ENCODE measurements around the gene NELL1. TPM values are rescaled to one million over a fixed set of nuclear protein-coding genes. Genes with fewer than 3 reads are reported as not detected.

The NELL1 gene
- polyA plus RNA-seq, 2 of the 4 experiments (the other 2 are of a cell fraction), result not detected

DNA sequence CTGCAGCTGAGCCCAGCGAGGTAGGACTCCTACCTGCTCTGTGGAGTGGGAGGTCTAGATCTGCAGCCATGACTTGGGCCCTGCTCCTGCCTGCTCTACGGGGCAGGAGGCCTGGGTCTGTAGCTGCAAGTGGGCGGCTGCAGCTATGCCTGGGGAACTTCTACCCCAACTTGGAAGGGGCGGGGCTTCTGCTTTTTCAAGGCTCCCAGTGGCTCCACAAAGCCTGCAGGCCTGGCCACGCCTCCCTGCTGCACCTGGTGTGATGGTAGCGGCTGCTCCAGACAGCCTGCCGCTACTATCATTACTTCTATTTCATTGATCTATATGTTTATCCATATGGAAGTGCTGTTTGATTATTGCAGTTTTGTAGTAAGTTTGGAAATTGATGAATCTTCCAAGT, 121.2 kb downstream of the NELL1 start:
- CTCF ChIA-PET, result no interaction called here
- FAIRE-seq, result no peak
- no peak overlapping the region for H3K27ac ChIP-seq
- TF ChIP-seq MAFK (IDR thresholded peaks at IDR 0.05; ENCODE audit: partially characterized antibody) (no peak), CBX8 (IDR thresholded peaks at IDR 0.05) (no peak), CHD2 (IDR thresholded peaks at IDR 0.05; ENCODE audit: low read length, partially characterized antibody) (no peak), ZFP36 (IDR thresholded peaks at IDR 0.05; ENCODE audit: borderline replicate concordance, partially characterized antibody) (no peak), RAD21 (conservative IDR thresholded peaks at IDR 0.05 in 1 of 2, IDR thresholded peaks at IDR 0.05 in 1 of 2) (no peak), FOXS1 (CRISPR knock-in tag; IDR thresholded peaks at IDR 0.05) (no peak), JUNB (IDR thresholded peaks at IDR 0.05) (no peak)
- TF ChIP-seq, protein P1, sequence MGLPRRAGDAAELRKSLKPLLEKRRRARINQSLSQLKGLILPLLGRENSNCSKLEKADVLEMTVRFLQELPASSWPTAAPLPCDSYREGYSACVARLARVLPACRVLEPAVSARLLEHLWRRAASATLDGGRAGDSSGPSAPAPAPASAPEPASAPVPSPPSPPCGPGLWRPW (IDR thresholded peaks at IDR 0.05), result no peak
- TF ChIP-seq, protein P2, sequence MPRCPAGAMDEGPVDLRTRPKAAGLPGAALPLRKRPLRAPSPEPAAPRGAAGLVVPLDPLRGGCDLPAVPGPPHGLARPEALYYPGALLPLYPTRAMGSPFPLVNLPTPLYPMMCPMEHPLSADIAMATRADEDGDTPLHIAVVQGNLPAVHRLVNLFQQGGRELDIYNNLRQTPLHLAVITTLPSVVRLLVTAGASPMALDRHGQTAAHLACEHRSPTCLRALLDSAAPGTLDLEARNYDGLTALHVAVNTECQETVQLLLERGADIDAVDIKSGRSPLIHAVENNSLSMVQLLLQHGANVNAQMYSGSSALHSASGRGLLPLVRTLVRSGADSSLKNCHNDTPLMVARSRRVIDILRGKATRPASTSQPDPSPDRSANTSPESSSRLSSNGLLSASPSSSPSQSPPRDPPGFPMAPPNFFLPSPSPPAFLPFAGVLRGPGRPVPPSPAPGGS (IDR thresholded peaks at IDR 0.05), result no peak
- no peak for ATAC-seq
- no peak for DNase-seq (ENCODE audit: low read depth in 1 of 2, low spot score in 1 of 2)
- H3K9me3 ChIP-seq, result no peaks in the 10 kb centered on the region
- WGBS (ENCODE audit: missing lambda C conversion rate), result 26% methylated on average over 7 of the region's 7 CpGs
- no peak overlapping the region for H3K4me3 ChIP-seq
- POLR2A ChIA-PET, result no interaction called here
- no peak overlapping the region for H3K4me2 ChIP-seq
- no peaks in the 10 kb centered on the region for H3K4me1 ChIP-seq

- POLR2A ChIA-PET, result no interaction called here
- CTCF ChIA-PET, result interaction anchor here (1.0 kb wide), 1 partner anchor 11 kb away, joined by 3 read pairs; no protein-coding TSS in a partner anchor
- TF ChIP-seq SREBF2 (IDR thresholded peaks at IDR 0.05) (no peak), POLR2AphosphoS2 (conservative IDR thresholded peaks at IDR 0.05; ENCODE audit: low read length) (no peak)
- Histone ChIP-seq H3K9me3 (no peaks in the 10 kb centered on the region), H3K27ac (no peak overlapping the region), H3K4me3 (no peak overlapping the region), H3K4me2 (no peak overlapping the region), H3K4me1 (no peaks in the 10 kb centered on the region)
- DNase-seq (ENCODE audit: low read depth in 1 of 2, low spot score in 1 of 2), result no peak
- 3% methylated on average over 3 of the region's 3 CpGs for WGBS (ENCODE audit: missing lambda C conversion rate)
- FAIRE-seq, result no peak
- ATAC-seq, result no peak
Observed at GRCh38 chr11:20795005-20795404, 125.6 kb downstream of the NELL1 start.

DNA sequence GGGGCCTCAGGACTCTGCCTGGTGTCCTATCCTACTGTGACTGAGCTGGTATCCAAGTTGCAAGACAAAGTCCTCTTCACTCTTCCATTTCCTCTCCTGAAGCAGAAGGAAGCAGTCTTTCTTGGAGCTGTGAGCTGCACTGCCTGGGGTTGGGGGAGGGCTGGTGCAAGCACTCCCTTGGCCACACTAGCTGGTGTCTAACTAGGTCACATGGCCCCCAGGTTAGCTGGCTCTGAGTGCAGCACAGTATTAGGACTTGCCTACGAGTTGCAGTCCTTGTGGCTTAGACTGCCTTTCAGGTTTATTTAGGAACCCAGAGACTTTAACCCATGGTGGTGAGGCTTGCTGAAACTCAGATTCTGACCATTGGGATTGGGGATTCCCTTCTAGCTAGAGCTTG, 138.9 kb downstream of the NELL1 start:
- POLR2A ChIA-PET, result no interaction called here
- Histone ChIP-seq H3K4me3 (no peak overlapping the region), H3K4me1 (no peaks in the 10 kb centered on the region), H3K4me2 (no peak overlapping the region), H3K27ac (no peak overlapping the region), H3K9me3 (no peaks in the 10 kb centered on the region)
- ATAC-seq (no peak), FAIRE-seq (no peak), DNase-seq (ENCODE audit: low read depth in 1 of 2, low spot score in 1 of 2) (no peak)
- no peak for TF ChIP-seq HOXA7 (CRISPR knock-in tag; IDR thresholded peaks at IDR 0.05)
- CTCF ChIA-PET, result no interaction called here
- WGBS (ENCODE audit: missing lambda C conversion rate), result 0% methylated on average over 1 of the region's 1 CpG

DNA sequence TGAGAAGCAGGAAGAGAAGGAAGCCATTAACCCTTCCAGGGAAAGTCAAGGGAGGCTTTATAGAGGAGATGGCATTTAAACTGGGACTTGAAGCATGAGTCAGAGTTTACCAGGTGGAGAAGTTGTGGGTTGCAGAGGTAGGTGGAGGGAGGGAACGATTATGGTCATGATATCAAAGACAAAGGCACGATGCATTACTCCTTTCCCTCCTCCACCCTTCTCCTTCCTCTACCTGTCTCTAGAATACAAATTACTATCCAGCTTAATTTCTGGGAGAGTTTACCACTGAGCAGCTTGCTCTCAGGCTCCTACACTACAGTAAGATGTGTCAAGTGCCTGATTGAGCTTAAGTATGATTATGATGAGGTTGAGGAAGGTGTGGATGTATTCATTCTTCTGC, 151.7 kb downstream of the NELL1 start:
- no peak for FAIRE-seq
- ChIA-PET POLR2A (no interaction called here), CTCF (no interaction called here)
- ATAC-seq, result no peak
- TF ChIP-seq ZSCAN20 (CRISPR knock-in tag; IDR thresholded peaks at IDR 0.05) (no peak), FOSL2 (IDR thresholded peaks at IDR 0.05) (no peak), FOSL2 (CRISPR knock-in tag; IDR thresholded peaks at IDR 0.05) (no peak), SREBF2 (IDR thresholded peaks at IDR 0.05) (no peak), JUNB (IDR thresholded peaks at IDR 0.05) (no peak), POLR2AphosphoS2 (conservative IDR thresholded peaks at IDR 0.05; ENCODE audit: low read length) (no peak), HOXA7 (CRISPR knock-in tag; IDR thresholded peaks at IDR 0.05) (no peak), EP300 (IDR thresholded peaks at IDR 0.05) (no peak), MAFK (IDR thresholded peaks at IDR 0.05; ENCODE audit: partially characterized antibody) (no peak), PHF8 (IDR thresholded peaks at IDR 0.05; ENCODE audit: borderline replicate concordance, low read depth) (no peak)
- DNase-seq (ENCODE audit: low read depth in 1 of 2, low spot score in 1 of 2), result no peak
- Histone ChIP-seq H3K4me1 (no peaks in the 10 kb centered on the region), H3K4me3 (no peak overlapping the region), H3K4me2 (no peak overlapping the region), H3K27ac (no peak overlapping the region), H3K9me3 (no peaks in the 10 kb centered on the region)
- 2% methylated on average over 2 of the region's 2 CpGs for WGBS (ENCODE audit: missing lambda C conversion rate)

DNA sequence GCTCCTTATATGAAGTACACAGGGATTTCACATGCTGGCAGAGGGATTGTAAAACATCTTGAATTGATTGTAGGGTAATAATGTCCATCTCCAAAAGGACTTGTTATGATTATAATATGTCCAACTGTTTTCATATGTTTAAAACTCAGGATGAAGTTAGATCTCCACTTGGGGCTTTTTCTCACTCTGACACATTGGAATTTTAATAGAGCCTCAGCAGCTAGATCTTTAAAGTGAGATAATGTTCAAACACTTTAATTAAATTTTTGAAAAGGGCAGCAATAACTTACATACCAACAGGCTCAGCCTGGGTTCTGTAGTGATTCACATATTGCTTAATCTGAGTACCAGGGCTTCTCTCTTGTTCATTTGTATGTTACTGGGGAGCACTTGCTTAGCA, 152.1 kb downstream of the NELL1 start:
- H3K27ac ChIP-seq, result no peak overlapping the region
- ATAC-seq (no peak), DNase-seq (ENCODE audit: low read depth in 1 of 2, low spot score in 1 of 2) (no peak), FAIRE-seq (no peak)
- TF ChIP-seq ATOH8 (CRISPR knock-in tag; IDR thresholded peaks at IDR 0.05; ENCODE audit: low read depth) (no peak), NFE2L2 (conservative IDR thresholded peaks at IDR 0.05; ENCODE audit: low read length) (no peak), RCOR1 (IDR thresholded peaks at IDR 0.05; ENCODE audit: low read depth, low read length) (no peak), KDM1A (IDR thresholded peaks at IDR 0.05; ENCODE audit: low read depth) (no peak), CHD4 (IDR thresholded peaks at IDR 0.05; ENCODE audit: borderline replicate concordance) (no peak)
- POLR2A ChIA-PET, result no interaction called here
- no peak overlapping the region for H3K4me3 ChIP-seq
- H3K4me1 ChIP-seq, result no peaks in the 10 kb centered on the region
- H3K9me3 ChIP-seq, result no peaks in the 10 kb centered on the region
- CTCF ChIA-PET, result no interaction called here
- no peak overlapping the region for H3K4me2 ChIP-seq

Data from A549 (cell line).